ENCODE measurements around the gene EHMT2. TPM values are rescaled to one million over a fixed set of nuclear protein-coding genes. Genes with fewer than 3 reads are reported as not detected.

Gene EHMT2
- total and polyA plus RNA-seq, 12 donors = 6.4 to 21.7 (median 14.2) TPM

DNA sequence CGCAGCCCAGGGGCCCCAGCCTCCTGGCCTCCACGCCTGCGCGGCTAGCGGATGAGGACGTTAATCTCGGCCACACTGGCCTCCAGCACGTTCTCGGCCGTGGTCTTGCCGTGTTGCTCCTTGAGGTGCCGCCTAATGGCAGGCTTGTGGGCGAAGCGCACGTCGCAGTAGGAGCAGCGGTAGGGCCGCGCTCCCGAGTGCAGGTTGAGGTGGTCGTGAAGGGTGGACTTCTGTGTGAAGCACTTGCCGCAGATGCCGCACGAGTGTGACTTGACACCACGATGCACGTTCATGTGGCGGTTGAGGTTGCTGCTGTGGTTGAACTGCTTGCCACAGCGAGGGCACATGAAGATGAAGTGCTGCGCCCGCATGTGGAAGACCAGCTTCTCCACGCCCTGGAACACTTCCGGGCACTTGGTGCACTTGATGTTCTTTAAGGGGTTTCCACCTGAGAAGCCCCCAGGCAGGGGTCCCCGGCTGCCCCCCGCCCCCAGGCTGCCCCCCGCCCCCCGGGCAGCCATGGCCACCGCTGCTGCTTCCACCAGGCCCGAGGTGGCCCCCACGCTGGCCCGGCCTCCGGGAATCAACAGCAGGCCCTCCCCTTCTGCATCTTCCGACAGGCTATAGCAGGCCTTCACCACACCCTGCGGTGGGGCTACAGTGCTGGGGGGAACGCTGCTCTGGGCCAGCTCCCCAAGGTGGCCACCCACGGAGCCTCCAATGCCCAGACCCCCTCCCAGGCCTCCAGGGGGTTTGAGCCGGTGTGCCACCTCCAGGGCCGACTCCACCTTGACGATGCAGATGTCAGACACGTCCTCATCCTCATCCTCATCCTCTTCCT is 2.6 kb upstream of the EHMT2 start:
- Histone ChIP-seq H3K4me3 (no peak overlapping the region), H3K27me3 (no peaks in the 10 kb centered on the region), H3K36me3 (peaks cover 0 to 14% (median 0%) of the 10 kb centered on the region in 9 donors), H3K27ac (peak overlapping the region in 1 of 10 donors; percentile 90), H3K4me1 (peaks cover 3 to 52% (median 38%) of the 10 kb centered on the region in 9 donors), H3K9me3 (no peaks in the 10 kb centered on the region)
- no peak for DNase-seq
- 86 to 87% methylated on average over 48 to 49 of the region's 49 CpGs for WGBS, 2 donors
- no peak for ATAC-seq
- no peak for TF ChIP-seq CTCF (IDR thresholded peaks at IDR 0.05)
- intact Hi-C loops (cut with DNase I) = loop anchor here in 8 of 10 donors (5.0 to 10.0 kb wide), 5 partner anchors 52 to 353 kb away; partner anchors contain the start of genes NELFE (in 5 of the 8), SKIC2 (in 5 of the 8), ATP6V1G2 (in 1 of the 8) and NFKBIL1 (in 1 of the 8)

DNA sequence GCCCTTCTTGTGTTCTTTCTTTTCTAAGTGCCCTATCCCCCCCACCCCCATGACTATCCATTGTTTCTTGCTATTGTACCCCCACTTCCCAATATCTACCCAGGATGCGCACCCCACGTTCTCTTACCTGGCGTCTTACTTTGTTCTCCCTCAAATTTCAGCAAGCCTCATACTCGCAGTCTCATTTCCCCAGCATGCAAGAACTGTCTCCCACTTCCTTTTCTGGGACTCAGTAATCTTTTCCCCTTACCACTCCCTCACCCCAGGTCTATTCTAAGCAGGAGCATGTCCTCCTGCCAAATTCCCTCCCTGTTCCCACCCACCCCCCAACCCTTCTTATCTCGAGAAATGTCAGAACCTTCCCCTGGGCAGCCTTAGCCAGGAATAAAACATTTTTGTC is 1.7 kb upstream of the EHMT2 start:
- ATAC-seq (no peak), DNase-seq (no peak)
- peak overlapping the region in 1 of 10 donors; percentile 87 for H3K27ac ChIP-seq
- H3K4me1 ChIP-seq = peaks cover 3 to 52% (median 38%) of the 10 kb centered on the region in 9 donors
- intact Hi-C loops (cut with DNase I) = loop anchor here in 1 of 10 donors (5.0 kb wide), 1 partner anchor 277 kb away; the partner anchor contains the start of gene PRRC2A
- no peaks in the 10 kb centered on the region for H3K27me3 ChIP-seq
- WGBS, 2 donors = 47 to 53% methylated on average over 5 of the region's 5 CpGs
- no peaks in the 10 kb centered on the region for H3K9me3 ChIP-seq
- H3K4me3 ChIP-seq = peak overlapping the region in 1 of 10 donors; percentile 89
- no peak for TF ChIP-seq CTCF (IDR thresholded peaks at IDR 0.05)
- peaks cover 0 to 23% (median 0%) of the 10 kb centered on the region in 9 donors for H3K36me3 ChIP-seq

GRCh38 chr6:31898383-31899011 is 999 bp upstream of the EHMT2 start:
- peaks cover 0 to 30% (median 2%) of the 10 kb centered on the region in 9 donors for H3K36me3 ChIP-seq
- peak in 1 of 9 donors; percentile 7 for TF ChIP-seq CTCF (IDR thresholded peaks at IDR 0.05)
- H3K9me3 ChIP-seq = no peaks in the 10 kb centered on the region
- WGBS, 2 donors = 14% methylated on average over 8 of the region's 8 CpGs
- H3K4me3 ChIP-seq = peak overlapping the region; percentile 55 to 98 (median 87)
- no peaks in the 10 kb centered on the region for H3K27me3 ChIP-seq
- DNase-seq = no peak
- peak overlapping the region in 9 of 10 donors; percentile 79 to 90 (median 87) for H3K27ac ChIP-seq
- peak in 4 of 8 donors; percentile 44 to 61 (median 48) for ATAC-seq
- intact Hi-C loops (cut with DNase I) = loop anchor here in 1 of 10 donors (5.0 kb wide), 1 partner anchor 276 kb away; the partner anchor contains the start of gene PRRC2A
- peaks cover 3 to 50% (median 38%) of the 10 kb centered on the region in 9 donors for H3K4me1 ChIP-seq
